Activated naive CD4-positive, alpha-beta T cell treated with Interleukin-2 at 50 U/mL for 16 hours (primary cell): ENCODE data around the gene ADGRG7.
A peak's percentile ranks its signal among the peaks of the same experiment; 100 is the strongest.
"Not testable (repeated sequence)": the region's sequence is repeated elsewhere in the genome, so short reads cannot be mapped to it uniquely, and the experiment has no call there.

Source experiments
- DNase-seq: peaks from one replicate; pipeline ENCODE4 v3.0.0-alpha.2; 2020

ADGRG7 gene

DNA sequence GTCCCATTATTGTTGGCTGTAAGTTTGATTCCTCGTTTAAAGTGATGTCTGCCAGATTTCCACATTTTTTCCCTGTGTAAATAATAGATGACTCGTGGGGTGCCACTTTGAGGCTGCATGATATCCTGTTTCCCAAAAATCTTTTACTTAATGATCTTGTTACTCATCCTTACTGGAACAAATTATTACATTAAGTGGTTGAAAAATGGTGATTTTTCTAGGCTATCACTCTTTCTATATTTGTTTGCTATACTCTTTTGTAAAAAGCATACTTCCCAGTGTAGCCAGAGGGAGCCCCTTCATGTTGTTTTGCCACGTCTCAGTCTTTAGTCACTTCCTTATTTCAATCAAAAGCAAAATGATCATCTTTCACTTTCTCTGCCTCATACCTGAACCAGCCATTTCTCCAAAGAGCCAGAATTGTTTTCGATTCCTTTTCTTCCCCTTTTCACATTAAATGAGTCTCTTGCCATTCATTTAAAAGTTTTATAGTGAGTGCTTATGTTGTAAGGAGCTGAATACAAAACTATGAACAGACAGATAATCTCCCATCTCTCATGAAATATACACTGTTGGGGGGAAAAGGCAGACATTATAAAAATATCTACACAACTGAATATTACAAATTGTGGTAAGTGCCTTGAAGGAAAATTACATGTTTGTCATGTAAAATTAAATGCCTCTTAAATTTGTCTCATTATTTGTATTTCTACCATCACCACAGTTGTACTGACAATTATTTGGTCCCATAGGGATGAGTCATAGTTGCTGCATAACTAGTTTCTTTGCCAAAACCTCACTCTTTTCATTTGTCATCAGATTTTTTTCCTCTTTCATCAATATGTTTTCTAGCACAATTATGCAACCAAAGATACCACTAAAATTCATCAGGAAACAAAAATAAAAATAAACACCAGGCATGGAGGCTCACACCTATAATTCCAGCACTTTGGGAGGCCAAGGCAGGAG lies 41.5 kb downstream of the ADGRG7 start:
- no peak for DNase-seq

DNA sequence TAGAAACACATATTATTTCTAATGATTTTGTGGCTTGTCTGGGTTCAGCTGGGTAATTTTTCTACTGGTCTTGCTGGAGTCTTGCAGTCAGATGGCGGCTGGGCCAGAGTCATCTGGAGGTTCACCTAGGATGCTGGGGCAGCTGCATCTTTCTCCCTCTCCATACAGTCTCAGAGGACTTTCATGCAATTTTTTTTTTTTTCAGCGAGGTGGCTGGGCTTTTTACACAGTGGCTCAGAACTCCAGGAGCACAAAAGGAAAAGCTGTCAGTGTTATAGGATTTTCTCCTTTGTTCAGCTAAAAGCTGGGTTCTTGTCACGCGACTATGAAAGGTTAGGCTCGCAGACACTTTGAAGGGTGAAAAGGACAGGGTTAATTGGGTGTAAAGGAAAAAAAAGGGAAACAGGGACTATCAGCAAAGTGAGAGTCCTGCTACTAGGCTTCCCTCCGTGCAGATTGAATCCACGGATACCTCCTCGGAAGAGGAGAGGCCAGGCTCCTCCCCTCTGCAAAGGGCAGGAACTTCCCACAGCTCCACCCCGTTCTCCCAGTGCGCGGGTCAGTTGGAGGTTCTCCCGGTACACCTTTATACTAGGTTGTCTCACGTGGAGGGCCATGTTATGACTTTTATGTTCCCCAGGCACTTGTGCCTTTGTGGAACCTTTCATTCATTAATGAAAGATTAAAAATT lies 44.3 kb downstream of the ADGRG7 start:
- no peak for DNase-seq

DNA sequence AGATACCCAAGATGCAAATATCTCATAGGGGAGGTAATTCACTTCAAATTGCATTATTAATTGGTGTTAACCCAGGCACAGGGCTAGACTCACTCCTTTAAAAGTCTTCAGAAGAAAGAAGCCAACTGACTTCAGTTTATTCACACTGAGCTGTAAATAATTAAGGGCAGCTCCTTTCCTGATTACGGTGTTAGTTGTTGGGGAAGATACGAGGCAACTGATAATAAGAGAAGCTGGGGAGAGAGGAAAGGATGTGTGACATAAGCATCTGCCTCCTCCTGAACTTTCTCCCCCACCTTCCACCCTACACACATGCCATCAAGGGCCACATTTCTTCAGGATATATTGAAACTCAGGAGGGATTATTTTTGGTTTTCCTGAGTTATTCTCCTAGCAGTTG lies 47.5 kb downstream of the ADGRG7 start:
- no peak for DNase-seq

DNA sequence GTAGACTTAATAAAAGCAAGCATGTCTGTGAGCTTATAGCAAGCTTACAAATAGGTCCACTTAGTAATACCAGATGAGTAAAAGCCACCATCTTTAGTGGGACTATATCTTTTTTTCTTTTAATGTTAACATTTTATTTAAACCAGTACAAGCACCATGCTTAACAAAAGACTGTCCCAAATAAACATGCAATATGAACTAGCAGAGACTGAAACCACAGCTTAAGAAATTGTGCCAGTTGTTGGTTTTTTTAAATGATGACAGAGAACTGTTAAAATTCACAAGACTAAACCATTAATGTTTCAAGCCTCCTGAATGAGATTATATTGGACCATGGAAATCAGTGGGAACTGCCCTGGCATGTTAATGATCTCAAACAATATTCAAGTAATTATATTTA lies 51.9 kb downstream of the ADGRG7 start:
- not testable (repeated sequence) for DNase-seq

DNA sequence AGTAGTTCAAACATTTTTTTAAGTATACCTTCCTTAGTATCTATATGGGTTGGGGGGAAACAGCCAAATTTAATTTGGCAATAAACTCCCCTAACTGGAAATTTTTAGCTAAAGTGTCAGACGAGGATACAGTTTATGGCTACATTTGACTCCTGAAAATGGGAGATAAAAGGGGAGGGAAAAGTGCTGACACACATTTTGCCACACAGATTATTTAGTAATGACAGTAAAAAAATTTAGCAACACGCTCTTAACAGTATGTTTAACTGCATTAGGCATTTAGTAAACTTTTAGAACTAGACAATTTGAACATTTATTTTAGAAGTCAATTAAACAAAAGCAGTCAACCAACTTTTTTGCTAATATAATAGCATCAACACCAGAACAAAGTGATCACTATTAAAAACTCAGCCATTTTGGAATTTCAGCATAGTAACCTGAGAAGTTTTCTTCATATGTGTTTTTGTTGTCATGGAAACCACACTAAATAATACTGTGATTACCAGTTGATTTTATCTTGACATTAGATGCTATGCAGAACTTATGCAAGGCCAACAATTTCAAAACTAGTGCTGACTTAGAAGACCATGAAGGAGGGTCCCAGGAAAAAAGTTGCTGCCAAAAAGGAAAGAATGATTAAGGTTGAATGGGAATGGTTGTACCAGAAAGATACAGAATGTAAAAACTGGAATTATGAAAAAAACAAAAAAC lies 52.9 kb downstream of the ADGRG7 start:
- no peak for DNase-seq

DNA sequence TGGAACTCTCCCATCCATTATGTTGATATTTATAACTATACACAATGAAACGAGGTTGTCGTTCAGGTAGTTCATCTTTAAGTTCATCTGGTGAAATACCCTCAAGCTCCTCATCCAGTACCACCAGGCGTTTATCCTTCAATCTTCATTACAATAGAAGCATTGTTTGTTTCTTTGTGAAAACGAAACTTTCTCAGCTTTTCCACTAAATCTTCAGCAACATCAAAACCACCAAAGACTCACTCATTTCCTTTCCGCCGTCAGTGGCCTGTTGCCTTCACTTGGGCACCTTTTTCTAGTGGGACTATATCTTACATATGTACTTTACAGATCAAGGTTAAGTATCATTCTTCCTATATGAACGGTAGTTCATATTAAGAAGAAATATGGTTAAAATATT lies 55.8 kb downstream of the ADGRG7 start:
- peak; percentile 38 for DNase-seq

DNA sequence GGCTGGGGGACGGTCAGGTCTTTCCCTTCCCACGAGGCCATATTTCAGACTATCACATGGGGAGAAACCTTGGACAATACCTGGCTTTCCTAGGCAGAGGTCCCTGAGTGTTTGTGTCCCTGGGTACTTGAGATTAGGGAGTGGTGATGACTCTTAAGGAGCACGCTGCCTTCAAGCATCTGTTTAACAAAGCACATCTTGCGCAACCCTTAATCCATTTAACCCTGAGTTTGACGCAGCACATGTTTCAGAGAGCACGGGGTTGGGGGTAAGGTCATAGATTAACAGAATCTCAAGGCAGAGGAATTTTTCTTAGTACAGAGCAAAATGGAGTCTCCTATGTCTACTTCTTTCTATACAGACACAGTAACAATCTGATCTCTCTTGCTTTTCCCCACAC lies 57.3 kb downstream of the ADGRG7 start:
- DNase-seq = not testable (repeated sequence)

DNA sequence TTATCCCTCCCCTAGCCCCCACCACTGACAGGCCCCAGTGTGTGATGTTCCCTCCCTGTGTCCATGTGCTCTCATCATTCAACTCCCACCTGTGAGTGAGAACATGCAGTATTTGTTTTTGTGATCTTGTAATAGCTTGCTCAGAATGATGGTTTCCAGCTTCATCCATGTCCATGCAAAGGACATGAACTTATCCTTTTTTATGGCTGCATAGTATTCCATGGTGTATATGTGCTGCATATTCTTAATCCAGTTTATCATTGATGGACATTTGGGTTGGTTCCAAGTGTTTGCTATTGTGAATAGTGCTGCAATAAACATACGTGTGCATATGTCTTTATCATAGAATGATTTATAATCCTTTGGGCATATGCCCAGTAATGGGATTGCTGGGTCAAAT lies 57.9 kb downstream of the ADGRG7 start:
- DNase-seq = not testable (repeated sequence)

DNA sequence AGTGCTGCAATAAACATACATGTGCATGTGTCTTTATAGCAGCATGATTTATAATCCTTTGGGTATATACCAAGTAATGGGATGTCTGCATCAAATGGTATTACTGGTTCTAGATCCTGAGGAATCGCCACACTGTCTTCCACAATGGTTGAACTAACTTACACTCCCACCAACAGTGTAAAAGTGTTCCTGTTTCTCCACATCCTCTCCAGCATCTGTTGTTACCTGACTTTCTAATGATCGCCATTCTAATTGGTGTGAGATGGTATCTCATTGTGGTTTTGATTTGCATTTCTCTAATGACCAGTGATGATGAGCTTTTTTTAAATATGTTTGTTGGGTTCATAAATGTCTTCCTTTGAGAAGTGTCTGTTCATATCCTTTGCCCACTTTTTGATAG lies 61.6 kb downstream of the ADGRG7 start:
- not testable (repeated sequence) for DNase-seq

DNA sequence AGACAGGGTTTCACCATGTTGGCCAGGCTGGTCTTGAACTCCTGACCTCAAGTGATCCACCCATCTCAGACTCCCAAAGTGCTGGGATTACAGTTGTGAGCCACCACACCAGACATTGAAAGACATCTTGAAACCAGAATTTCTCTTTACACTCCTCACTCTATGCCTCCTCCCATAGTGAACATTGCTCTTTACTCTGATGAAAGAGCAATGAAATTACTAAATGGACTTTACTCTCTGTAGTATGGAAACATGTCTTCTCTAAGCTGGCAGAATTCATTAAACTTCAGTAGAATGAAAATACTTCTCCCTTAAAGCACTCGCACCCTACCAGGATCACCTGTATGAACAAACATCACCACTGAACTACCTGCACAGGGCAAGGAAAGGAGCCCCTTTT lies 72.1 kb downstream of the ADGRG7 start:
- DNase-seq = no peak

DNA sequence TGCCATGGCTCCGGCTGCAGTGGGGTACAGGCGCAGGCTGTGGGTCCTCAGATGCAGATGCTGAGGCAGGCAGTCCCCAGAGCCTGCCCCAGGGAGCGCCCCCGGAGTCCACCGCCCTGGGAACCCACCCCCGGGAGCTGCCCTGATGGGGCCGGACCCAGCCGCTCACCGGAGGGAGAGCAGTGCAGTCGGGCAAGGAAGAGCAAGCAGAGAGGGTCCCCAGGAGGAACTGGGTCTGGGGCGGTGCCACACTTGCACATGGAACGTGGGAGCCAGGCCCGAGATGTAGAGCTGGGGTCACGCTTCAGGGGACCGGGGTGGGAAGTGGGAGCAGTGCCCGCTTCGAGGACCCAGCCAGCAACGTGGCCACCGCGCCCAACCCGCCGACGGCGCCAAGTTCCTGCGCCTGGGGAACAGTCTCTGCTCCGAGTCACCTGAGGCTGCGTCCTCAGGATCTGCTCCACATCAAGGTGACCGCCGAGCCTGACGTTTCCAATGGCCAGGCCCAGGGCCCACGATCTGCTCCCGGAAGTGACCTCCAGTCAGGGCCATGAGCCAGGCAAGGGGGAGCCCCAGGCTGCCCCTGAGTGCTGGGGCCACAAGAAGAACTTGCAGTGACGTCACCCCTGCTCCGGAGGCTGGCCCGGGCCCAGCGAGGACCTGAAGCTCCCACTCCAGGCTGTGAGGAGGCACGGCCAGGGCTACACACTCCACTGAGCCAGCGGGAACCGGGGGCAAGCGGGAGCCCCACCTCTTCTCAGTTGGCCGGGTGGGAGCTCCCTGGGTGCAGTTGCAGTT lies 72.9 kb downstream of the ADGRG7 start:
- DNase-seq = no peak

DNA sequence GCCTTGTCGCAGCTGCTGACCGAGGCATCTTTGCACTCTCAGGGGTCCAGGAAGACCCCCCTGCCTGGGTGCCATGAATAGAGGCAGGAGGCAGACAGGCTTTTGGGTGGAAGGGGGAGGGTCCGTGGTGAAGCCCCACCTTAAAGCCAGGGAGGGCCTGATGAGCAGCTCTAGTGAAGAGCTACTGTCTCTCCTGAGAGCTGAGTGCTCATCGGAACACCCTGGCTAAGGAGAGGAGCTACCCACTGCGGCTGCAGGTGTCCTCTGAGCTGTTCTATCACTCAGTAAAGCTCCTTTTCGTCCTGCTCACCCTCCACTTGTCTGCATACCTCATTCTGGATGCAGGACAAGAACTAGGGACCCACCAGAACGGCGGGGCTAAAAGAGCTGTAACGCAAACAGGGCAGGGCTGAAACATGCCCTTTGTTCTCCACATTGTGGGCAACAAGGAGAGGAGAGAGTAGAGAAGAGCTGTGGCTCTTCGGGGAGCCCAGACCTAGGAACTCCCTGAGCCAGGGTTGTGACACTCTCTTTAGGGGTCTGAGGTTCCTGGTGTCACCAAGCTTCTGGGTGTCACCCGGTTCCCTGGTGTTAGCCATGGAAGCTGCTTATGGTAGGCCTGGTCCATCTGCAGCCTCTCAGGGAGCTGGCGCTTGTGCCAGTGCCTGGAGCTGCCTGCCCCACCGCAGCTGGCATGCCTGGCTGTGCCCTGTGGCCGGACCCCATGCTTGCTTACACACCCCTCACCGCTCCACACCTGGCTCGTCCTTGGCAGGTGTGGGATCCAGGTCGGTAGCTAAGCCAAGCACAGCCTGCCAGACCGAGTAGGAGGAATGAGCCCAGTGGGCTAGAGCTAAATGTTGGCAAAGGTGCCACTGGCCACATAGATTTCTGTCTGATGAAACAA lies 73.7 kb downstream of the ADGRG7 start:
- DNase-seq = no peak

DNA sequence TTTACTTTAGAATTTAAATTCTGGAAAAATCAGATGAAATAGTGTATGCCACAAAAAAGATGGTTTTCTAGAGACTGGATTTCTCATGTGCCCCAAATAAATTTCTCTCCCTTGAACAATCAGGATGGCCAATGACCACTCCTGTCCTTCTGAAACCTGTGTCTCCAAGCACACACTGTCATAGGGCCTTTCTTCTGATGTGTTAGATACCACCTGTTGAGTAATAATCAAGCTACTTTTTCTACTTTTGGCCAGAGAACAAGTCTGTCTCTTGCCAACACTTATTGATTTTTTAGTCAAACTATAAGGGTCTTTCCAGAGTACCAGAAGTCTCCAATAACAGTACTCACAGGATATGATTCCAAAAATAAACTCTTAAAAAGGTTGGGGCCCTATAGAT lies 83.8 kb downstream of the ADGRG7 start:
- no peak for DNase-seq

DNA sequence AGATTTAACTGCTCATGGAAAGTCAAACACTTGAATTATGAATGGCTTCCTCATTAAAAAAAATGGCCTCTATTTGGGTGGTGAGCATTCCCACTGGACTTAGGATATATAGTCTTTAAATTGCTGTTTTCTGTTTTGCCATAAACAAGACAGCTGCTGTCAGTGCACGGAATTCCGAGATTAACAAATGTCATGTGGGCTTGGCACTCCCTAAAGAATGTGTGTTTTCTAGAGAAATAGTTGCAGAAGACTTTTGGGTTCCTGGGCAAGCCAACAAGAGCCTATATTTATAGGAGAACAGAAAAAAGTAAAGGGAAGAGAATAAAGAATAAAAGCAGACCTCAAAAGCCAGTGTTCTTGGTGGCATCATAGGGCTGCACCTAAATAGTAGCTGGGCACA lies 86.3 kb downstream of the ADGRG7 start:
- DNase-seq = no peak

DNA sequence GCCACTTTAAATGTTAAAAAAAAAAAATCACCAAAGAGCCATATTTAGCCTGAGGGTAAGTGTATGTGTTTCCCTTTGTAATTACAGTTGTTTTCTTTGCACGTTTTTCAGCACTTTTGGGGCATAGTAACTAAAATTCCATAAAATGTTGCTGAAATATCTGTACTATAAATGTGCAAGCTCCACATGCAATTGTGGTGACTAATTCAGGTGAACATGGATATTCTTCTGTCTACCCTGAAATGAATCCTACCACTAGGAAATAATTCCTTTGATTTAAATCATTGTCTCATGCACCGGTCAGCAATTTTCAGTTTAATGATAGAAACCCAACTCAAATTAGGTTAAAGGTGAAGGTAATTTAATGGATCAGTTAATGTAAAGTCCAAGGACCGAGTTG lies 86.8 kb downstream of the ADGRG7 start:
- no peak for DNase-seq

DNA sequence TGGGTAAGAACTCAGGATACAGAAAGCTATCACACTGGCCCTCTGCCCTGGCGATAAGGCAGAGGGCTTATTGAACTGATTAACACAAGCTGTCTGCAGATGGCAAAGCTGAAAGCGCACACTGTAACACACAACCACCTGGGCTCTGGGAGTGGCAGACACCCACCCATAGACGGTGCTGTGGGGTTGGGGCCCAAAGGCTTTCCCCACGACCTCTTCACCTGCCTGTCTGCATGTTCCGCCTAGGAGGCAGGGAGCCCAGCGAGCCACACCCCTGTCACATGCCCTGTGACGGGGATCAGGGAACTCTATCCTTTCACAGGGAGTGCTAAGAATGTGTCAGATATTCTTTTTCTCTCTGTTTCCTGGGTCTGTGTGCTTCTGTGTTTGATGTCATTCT lies 87.8 kb downstream of the ADGRG7 start:
- no peak for DNase-seq

DNA sequence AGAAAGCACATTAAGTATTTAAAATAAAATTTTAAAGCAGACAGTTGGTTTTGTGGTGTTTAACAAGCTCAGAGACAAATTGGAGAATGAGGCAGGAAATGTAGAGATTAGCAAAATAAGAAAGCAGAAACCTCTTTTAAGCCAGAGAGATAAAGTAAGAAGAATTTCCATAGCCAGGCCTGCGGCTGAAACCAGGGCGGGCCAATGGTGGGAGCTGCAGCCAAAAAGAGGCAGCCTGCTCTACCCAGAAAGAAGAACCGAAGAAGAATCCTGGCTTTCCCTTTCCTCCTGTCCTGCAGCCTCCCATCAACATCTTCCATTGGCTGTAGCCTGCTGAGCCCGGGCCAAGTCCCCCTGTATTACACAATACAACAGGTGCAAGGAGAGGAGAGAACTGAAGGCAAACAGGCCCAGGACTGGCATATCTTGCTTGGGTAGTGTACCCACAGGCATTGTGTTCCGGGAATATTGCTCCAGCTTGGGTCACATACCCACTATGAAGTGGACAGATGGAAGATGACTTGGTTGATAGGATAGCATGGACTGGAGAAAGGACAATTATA lies 88.4 kb downstream of the ADGRG7 start:
- no peak for DNase-seq

DNA sequence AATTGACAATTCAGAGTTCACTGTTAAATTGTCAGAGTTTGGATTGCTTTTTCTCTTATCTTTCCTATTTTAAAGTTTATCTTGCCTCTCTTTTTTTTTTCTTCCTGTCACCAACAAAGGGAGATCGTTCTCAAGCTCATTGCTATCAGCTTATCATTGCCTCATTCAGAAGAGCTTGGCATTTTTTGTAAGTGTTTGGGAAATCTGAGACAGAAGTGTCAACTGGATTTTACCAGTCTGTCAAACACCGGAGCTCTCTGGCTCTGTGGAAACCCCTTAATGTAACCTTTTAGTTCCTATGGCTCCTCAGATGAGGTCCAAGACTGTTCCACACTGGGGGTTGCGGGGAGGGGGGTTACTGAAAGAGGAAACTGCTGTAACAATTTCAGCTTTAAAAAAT lies 89.3 kb downstream of the ADGRG7 start:
- no peak for DNase-seq

DNA sequence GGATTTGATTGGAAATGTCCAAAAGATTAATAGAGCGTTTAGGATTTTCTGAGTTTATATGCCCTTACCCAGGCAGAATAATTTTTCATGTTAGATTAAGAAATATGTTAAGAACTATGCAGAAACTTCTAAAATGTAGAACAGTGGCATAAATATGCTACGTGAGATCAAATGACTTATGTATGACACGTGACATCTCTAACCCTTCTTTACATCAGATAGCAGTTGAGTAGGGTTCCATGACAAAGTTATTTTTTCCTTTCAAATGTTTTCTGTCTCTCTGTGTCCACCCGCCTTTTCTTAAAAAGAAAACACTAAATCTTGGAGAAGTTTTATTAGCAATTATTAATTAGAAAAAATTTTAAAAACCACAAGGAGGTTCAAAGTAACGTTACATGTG lies 91.3 kb downstream of the ADGRG7 start:
- DNase-seq = no peak

DNA sequence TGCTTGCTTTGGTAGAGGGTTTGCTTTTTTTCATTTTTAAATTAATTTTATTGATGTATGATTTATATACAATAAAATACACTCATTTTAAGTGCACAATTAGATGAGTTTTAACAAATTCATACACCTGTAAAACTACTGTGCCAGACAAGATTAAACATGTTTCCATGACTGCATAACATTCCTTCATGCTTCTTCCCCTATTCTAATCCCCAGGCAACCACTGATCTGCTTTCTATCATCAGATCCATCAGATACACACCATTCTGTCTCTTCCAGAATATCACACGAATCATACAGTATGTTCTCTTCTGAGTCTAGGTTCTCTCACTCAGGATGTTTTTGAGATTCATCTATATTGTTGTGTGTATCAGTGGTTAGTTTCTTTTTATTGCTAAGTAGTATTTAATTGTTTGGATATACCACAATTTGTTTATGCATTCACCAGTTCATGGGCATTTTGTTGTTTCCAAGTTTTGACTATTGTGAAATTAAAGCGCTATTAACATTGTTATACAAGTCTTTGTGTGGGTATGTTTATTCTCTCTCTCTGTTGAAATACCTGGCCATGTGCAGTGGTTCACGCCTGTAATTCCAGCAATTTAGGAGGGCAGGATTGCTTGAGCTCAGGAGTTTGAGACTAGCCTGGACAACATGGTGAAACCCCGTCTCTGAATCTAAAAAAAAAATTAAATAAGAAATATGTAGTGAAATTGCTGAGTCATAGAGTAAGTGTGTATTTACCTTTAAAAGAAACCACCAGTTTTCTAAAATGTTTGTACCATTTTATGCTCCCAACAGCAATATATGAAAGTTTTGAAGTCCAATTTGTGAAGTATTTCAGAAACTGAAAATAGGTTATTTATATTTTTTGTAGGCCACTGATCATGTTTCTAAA lies 92.9 kb downstream of the ADGRG7 start:
- DNase-seq = no peak
